HCT116 (cell line): Measurements from ENCODE around the gene SH3PXD2A.

ENCODE experiments used
- TF ChIP-seq, protein P1 (sequence below): IDR thresholded peaks from 2 replicates; pipeline ENCODE4 v1.6.1; 2012; ENCODE audit warnings: low read depth
- TF ChIP-seq, protein P2 (sequence below), 3 experiments: fragments of 200-600 bp in 1 of 3; sonication (generic) in 1 of 3; IDR thresholded peaks in 2 of 3; conservative IDR thresholded peaks in 1 of 3; 2 replicates each; pipeline ENCODE4 v1.5.1; 2012 to 2017; ENCODE audit warnings: low read depth in 2 of 3, low read length in 2 of 3, antibody characterized with exemption in 1 of 3, borderline replicate concordance in 1 of 3, control low read depth in 1 of 3, mild to moderate bottlenecking in 1 of 3, mixed read lengths in 1 of 3, mixed run types in 1 of 3, moderate library complexity in 1 of 3; ENCODE audit not compliant: insufficient read depth in 1 of 3

DNA sequence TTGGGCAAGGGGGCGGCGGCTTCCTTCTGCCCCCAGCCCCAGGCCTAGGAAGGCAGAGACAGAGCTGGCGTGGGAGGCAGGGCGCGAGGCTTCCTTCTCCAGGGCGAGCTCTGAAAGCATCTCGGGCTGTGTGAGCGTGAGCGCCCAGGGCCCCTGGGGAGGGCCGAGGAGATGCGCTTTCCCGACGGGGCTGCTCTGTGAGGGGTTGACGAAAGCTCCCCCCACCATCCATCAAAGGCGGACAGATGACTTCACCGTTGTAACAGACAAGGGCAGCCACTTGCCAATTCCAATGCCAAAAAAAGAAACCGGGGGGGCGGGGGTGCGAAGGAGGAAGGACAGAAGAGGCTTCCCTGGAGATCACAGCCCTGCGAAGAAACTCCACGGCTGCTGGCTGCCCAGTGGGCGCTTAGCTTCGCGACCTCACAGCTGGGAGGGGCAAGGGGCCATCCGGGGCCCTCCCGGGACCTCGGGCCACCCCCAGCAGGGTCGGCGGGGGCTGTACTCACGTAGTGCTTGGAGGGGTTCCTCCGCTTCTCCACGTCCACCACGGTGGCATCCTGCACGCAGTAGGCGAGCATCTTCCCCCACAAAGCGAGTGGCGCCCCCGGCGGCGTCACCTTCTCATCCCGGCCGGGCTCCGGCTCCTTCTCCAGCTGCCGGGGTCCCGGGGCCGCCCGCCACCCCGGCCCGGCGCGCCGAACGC is 537 bp downstream of the SH3PXD2A start:
- TF ChIP-seq, protein P1, sequence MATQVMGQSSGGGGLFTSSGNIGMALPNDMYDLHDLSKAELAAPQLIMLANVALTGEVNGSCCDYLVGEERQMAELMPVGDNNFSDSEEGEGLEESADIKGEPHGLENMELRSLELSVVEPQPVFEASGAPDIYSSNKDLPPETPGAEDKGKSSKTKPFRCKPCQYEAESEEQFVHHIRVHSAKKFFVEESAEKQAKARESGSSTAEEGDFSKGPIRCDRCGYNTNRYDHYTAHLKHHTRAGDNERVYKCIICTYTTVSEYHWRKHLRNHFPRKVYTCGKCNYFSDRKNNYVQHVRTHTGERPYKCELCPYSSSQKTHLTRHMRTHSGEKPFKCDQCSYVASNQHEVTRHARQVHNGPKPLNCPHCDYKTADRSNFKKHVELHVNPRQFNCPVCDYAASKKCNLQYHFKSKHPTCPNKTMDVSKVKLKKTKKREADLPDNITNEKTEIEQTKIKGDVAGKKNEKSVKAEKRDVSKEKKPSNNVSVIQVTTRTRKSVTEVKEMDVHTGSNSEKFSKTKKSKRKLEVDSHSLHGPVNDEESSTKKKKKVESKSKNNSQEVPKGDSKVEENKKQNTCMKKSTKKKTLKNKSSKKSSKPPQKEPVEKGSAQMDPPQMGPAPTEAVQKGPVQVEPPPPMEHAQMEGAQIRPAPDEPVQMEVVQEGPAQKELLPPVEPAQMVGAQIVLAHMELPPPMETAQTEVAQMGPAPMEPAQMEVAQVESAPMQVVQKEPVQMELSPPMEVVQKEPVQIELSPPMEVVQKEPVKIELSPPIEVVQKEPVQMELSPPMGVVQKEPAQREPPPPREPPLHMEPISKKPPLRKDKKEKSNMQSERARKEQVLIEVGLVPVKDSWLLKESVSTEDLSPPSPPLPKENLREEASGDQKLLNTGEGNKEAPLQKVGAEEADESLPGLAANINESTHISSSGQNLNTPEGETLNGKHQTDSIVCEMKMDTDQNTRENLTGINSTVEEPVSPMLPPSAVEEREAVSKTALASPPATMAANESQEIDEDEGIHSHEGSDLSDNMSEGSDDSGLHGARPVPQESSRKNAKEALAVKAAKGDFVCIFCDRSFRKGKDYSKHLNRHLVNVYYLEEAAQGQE, result no peak
- TF ChIP-seq, protein P2, sequence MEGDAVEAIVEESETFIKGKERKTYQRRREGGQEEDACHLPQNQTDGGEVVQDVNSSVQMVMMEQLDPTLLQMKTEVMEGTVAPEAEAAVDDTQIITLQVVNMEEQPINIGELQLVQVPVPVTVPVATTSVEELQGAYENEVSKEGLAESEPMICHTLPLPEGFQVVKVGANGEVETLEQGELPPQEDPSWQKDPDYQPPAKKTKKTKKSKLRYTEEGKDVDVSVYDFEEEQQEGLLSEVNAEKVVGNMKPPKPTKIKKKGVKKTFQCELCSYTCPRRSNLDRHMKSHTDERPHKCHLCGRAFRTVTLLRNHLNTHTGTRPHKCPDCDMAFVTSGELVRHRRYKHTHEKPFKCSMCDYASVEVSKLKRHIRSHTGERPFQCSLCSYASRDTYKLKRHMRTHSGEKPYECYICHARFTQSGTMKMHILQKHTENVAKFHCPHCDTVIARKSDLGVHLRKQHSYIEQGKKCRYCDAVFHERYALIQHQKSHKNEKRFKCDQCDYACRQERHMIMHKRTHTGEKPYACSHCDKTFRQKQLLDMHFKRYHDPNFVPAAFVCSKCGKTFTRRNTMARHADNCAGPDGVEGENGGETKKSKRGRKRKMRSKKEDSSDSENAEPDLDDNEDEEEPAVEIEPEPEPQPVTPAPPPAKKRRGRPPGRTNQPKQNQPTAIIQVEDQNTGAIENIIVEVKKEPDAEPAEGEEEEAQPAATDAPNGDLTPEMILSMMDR (IDR thresholded peaks at IDR 0.05 in 2 of 3, conservative IDR thresholded peaks at IDR 0.05 in 1 of 3; ENCODE audit: borderline replicate concordance in 1 of 3, insufficient read depth in 1 of 3, low read depth in 2 of 3, low read length in 2 of 3), result no peak
